GM12865 (cell line): ENCODE measurements around the gene ACSS3.
A peak's percentile ranks its signal among the peaks of the same experiment; 100 is the strongest.

Experiments
- DNase-seq: peaks from one replicate; pipeline ENCODE4 v3.0.0; 2010; ENCODE audit warnings: low read depth
- H3K4me3 ChIP-seq: 2 replicates; pipeline ENCODE4 v1.5.1; 2011; ENCODE audit warnings: mild to moderate bottlenecking, low read depth, low read length, control low read depth
- CTCF ChIP-seq: IDR thresholded peaks from 2 replicates; pipeline ENCODE4 v1.5.1; 2011; ENCODE audit warnings: low read length, control low read depth, low read depth, inconsistent platforms; ENCODE audit not compliant: insufficient read depth; ENCODE audit errors: missing control alignments

ACSS3 gene

GRCh38 chr12:81255456-81255855, 177.6 kb downstream of the ACSS3 start:
- H3K4me3 ChIP-seq, result no peak overlapping the region
- DNase-seq, result no peak
- no peak for TF ChIP-seq CTCF

- no peak for DNase-seq
- H3K4me3 ChIP-seq, result no peak overlapping the region
- TF ChIP-seq CTCF, result no peak
Observed at GRCh38 chr12:81255947-81256346, 178.1 kb downstream of the ACSS3 start.

- peak; percentile 34 for TF ChIP-seq CTCF
- DNase-seq, result peak; percentile 60
- peak overlapping the region; percentile 17 for H3K4me3 ChIP-seq
Observed at GRCh38 chr12:81257947-81258551, 180.2 kb downstream of the ACSS3 start.

- H3K4me3 ChIP-seq, result no peak overlapping the region
- no peak for TF ChIP-seq CTCF
- DNase-seq, result no peak
Observed at GRCh38 chr12:81259360-81259759, 181.5 kb downstream of the ACSS3 start.

GRCh38 chr12:81261508-81262207, 183.8 kb downstream of the ACSS3 start:
- peak; percentile 18 for DNase-seq
- no peak overlapping the region for H3K4me3 ChIP-seq

GRCh38 chr12:81263072-81263471, 185.2 kb downstream of the ACSS3 start:
- H3K4me3 ChIP-seq, result no peak overlapping the region
- DNase-seq, result no peak
- TF ChIP-seq CTCF, result no peak

More at GRCh38 chr12:81261508-81262207, 183.8 kb downstream of the ACSS3 start:
- TF ChIP-seq CTCF, result no peak
